IMR-90 (cell line): Measurements from ENCODE around the gene IL1RAP. TPM values are rescaled to one million over a fixed set of nuclear protein-coding genes. Genes with fewer than 3 reads are reported as not detected.

Experiments
- ATAC-seq: fragments of 200-7000 bp; cut with Tn5 transposase; 2 replicates; pipeline ENCODE4 v1.9.1; 2020; ENCODE audit warnings: low read depth, mild to moderate bottlenecking, moderate library complexity
- BruUV-seq: library from RNA; stranded (reverse); fragments of 400-500 nt; replicated peaks from 2 replicates; lab custom pipeline; 2021; lab: Mats Ljungman, UMichigan
- CTCF ChIA-PET: fragments of 300-600 bp; formaldehyde crosslinking; extraction: SDS; loops from one replicate; lab custom pipeline; 2021; ENCODE audit warnings: antibody characterized with exemption; lab: Yijun Ruan, JAX
- POLR2A ChIA-PET: fragments of 300-600 bp; sonication (Branson Sonifier 250); formaldehyde crosslinking; loops from one replicate; lab custom pipeline; 2022; ENCODE audit warnings: antibody characterized with exemption; ENCODE audit not compliant: unreplicated experiment; lab: Charles Lee
- DNase-seq: peaks from one replicate; pipeline ENCODE4 v3.0.0; 2013
- H2AFZ ChIP-seq: replicated peaks from 2 replicates; pipeline ENCODE3; 2013; ENCODE audit warnings: low read length, mild to moderate bottlenecking; ENCODE audit not compliant: poor library complexity
- H2AK5ac ChIP-seq: 2 replicates; pipeline ENCODE4 v1.6.1; 2013; ENCODE audit warnings: low read depth, low read length, inconsistent platforms
- H2AK9ac ChIP-seq: replicated peaks from 2 replicates; pipeline ENCODE3; 2013; ENCODE audit warnings: mild to moderate bottlenecking, low read depth, low read length, moderate library complexity; ENCODE audit not compliant: poor library complexity
- H2BK120ac ChIP-seq: 2 replicates; pipeline ENCODE4 v1.6.1; 2013; ENCODE audit warnings: low read depth, low read length, inconsistent platforms
- H2BK15ac ChIP-seq: 3 replicates; pipeline ENCODE4 v1.6.1; 2013; ENCODE audit warnings: low read depth, low read length, inconsistent platforms
- H2BK20ac ChIP-seq: 2 replicates; pipeline ENCODE4 v1.6.1; 2013; ENCODE audit warnings: low read depth, mild to moderate bottlenecking, inconsistent platforms, low read length, moderate library complexity
- H2BK5ac ChIP-seq: 2 replicates; pipeline ENCODE4 v1.6.1; 2013; ENCODE audit warnings: mild to moderate bottlenecking, low read depth, low read length, inconsistent platforms; ENCODE audit not compliant: poor library complexity, severe bottlenecking
- H3K14ac ChIP-seq: replicated peaks from 2 replicates; pipeline ENCODE4 v1.6.1; 2013; ENCODE audit warnings: low read depth, low read length, inconsistent platforms
- H3K18ac ChIP-seq: 2 replicates; pipeline ENCODE4 v1.6.1; 2013; ENCODE audit warnings: low read depth, low read length, control low read depth
- H3K23ac ChIP-seq: 2 replicates; pipeline ENCODE4 v1.6.1; 2013; ENCODE audit warnings: low read depth, low read length, inconsistent platforms
- H3K27ac ChIP-seq: 2 replicates; pipeline ENCODE4 v1.5.1; 2013; ENCODE audit warnings: mild to moderate bottlenecking, control low read depth, low read length; ENCODE audit not compliant: insufficient read depth
- H3K27me3 ChIP-seq: 2 replicates; pipeline ENCODE4 v1.6.1; 2013; ENCODE audit warnings: low read length; ENCODE audit not compliant: control insufficient read depth, insufficient read depth
- H3K36me3 ChIP-seq: 2 replicates; pipeline ENCODE4 v1.6.1; 2013; ENCODE audit warnings: low read length, mixed read lengths; ENCODE audit not compliant: control insufficient read depth, insufficient read depth
- H3K4ac ChIP-seq: 2 replicates; pipeline ENCODE4 v1.6.1; 2013; ENCODE audit warnings: low read depth, low read length, inconsistent platforms
- H3K4me1 ChIP-seq: 2 replicates; pipeline ENCODE4 v1.6.1; 2013; ENCODE audit warnings: low read length, mixed read lengths; ENCODE audit not compliant: control insufficient read depth, insufficient read depth
- H3K4me2 ChIP-seq: 2 replicates; pipeline ENCODE4 v1.6.1; 2013; ENCODE audit warnings: low read depth, mild to moderate bottlenecking, control low read depth, low read length, moderate library complexity
- H3K4me3 ChIP-seq: 2 replicates; pipeline ENCODE4 v1.5.1; 2013; ENCODE audit warnings: low read depth, mild to moderate bottlenecking, control low read depth, low read length, moderate library complexity; ENCODE audit not compliant: insufficient read depth
- H3K56ac ChIP-seq: 2 replicates; pipeline ENCODE4 v1.6.1; 2013; ENCODE audit warnings: low read length, inconsistent platforms; ENCODE audit not compliant: insufficient read depth; ENCODE audit errors: extremely low read depth
- H3K79me1 ChIP-seq, 2 experiments: 2 replicates each; pipeline ENCODE4 v1.6.1; 2013; ENCODE audit warnings: low read length in 2 of 2, inconsistent platforms in 1 of 2, low read depth in 1 of 2
- H3K9ac ChIP-seq: 2 replicates; pipeline ENCODE4 v1.6.1; 2013; ENCODE audit warnings: low read depth, low read length, control low read depth
- H3K9me1 ChIP-seq: 2 replicates; pipeline ENCODE4 v1.6.1; 2013; ENCODE audit warnings: low read length, inconsistent platforms; ENCODE audit not compliant: insufficient read depth
- H3K9me3 ChIP-seq: 2 replicates; pipeline ENCODE4 v1.6.1; 2013; ENCODE audit warnings: low read length; ENCODE audit not compliant: control insufficient read depth, insufficient read depth
- H4K20me1 ChIP-seq: 2 replicates; pipeline ENCODE4 v1.6.1; 2013; ENCODE audit warnings: low read length, inconsistent platforms; ENCODE audit not compliant: insufficient read depth
- H4K5ac ChIP-seq: 2 replicates; pipeline ENCODE4 v1.6.1; 2013; ENCODE audit warnings: mild to moderate bottlenecking, low read depth, low read length, control low read depth
- H4K8ac ChIP-seq, 2 experiments: 2 replicates each; pipeline ENCODE4 v1.6.1; 2013; ENCODE audit warnings: low read depth in 2 of 2, low read length in 2 of 2, control low read depth in 1 of 2, inconsistent platforms in 1 of 2
- H4K91ac ChIP-seq: 2 replicates; pipeline ENCODE4 v1.6.1; 2013; ENCODE audit warnings: low read depth, low read length, inconsistent platforms; ENCODE audit not compliant: insufficient read depth
- BHLHE40 ChIP-seq: fragments of 150-350 bp; IDR thresholded peaks from 2 replicates; pipeline ENCODE4 v1.6.1; 2016; ENCODE audit warnings: mild to moderate bottlenecking, low read depth, low read length
- CEBPB ChIP-seq: IDR thresholded peaks from 2 replicates; pipeline ENCODE4 v1.6.1; 2012; ENCODE audit warnings: low read depth, low read length, improper control_type of control experiment
- CHD1 ChIP-seq: IDR thresholded peaks from 2 replicates; pipeline ENCODE4 v1.6.1; 2012; ENCODE audit warnings: low read depth, low read length, improper control_type of control experiment
- FOS ChIP-seq: fragments of 150-350 bp; IDR thresholded peaks from 2 replicates; pipeline ENCODE4 v1.6.1; 2016; ENCODE audit warnings: low read depth, low read length
- MAFK ChIP-seq: IDR thresholded peaks from 2 replicates; pipeline ENCODE4 v1.6.1; 2012; ENCODE audit warnings: low read depth, low read length, improper control_type of control experiment
- MAZ ChIP-seq: IDR thresholded peaks from 2 replicates; pipeline ENCODE4 v1.6.1; 2012; ENCODE audit warnings: low read depth, mild to moderate bottlenecking, low read length, improper control_type of control experiment, moderate library complexity, borderline replicate concordance
- MXI1 ChIP-seq: IDR thresholded peaks from 2 replicates; pipeline ENCODE4 v1.6.1; 2012; ENCODE audit warnings: low read depth, mild to moderate bottlenecking, low read length, moderate library complexity, borderline replicate concordance
- NFE2L2 ChIP-seq: fragments of 150-350 bp; IDR thresholded peaks from 2 replicates; pipeline ENCODE4 v1.6.1; 2016; ENCODE audit warnings: low read depth, mild to moderate bottlenecking, low read length
- POLR2A ChIP-seq: IDR thresholded peaks from 2 replicates; pipeline ENCODE4 v1.6.1; 2012; ENCODE audit warnings: mild to moderate bottlenecking, low read depth, low read length
- RAD21 ChIP-seq: IDR thresholded peaks from 2 replicates; pipeline ENCODE4 v1.6.1; 2012; ENCODE audit warnings: low read length, improper control_type of control experiment
- RCOR1 ChIP-seq: IDR thresholded peaks from 2 replicates; pipeline ENCODE4 v1.6.1; 2012; ENCODE audit warnings: mild to moderate bottlenecking, low read length, improper control_type of control experiment; ENCODE audit not compliant: insufficient replicate concordance
- RFX5 ChIP-seq: IDR thresholded peaks from 2 replicates; pipeline ENCODE4 v1.8.0; 2012; ENCODE audit warnings: low read depth, mild to moderate bottlenecking, low read length, moderate library complexity
- SMC3 ChIP-seq: fragments of 150-350 bp; IDR thresholded peaks from 2 replicates; pipeline ENCODE4 v1.6.1; 2016; ENCODE audit warnings: low read depth, mild to moderate bottlenecking, antibody characterized with exemption, low read length, moderate library complexity
- WGBS, 2 experiments: methylation state at CpG; one replicate each; pipeline versions ENCODE4 v1.1.5 to v1.1.7; 2013; ENCODE audit warnings: missing lambda C conversion rate in 2 of 2; ENCODE audit not compliant: insufficient read length in 1 of 2; ENCODE audit errors: extremely low coverage in 2 of 2; 5-methylcytosine and 5-hydroxymethylcytosine counted together
- dilution Hi-C: fragments of 300-500 bp; cut with HindIII; formaldehyde crosslinking; loops from one replicate; pipeline ENCODE4 v1.14.3; 2018; ENCODE audit warnings: low sequenced_read_pairs; ENCODE audit not compliant: unreplicated experiment
- in situ Hi-C: fragments of 300-500 bp; cut with MboI; formaldehyde crosslinking; loops from 3 replicates; pipeline ENCODE4 v1.14.3; 2019; ENCODE audit warnings: low sequenced_read_pairs, inconsistent platforms, mixed read lengths
- intact Hi-C: fragments of 100-400 bp; cut with micrococcal nuclease; formaldehyde crosslinking; loops from 2 replicates; pipeline ENCODE4 v1.10.0; 2022
- polyA plus RNA-seq, 3 experiments: library from polyadenylated mRNA; depleted of rRNA; stranded (reverse); fragments of >200 nt; gene quantifications; 2 replicates each; pipeline ENCODE4 v1.2.3, GENCODE V29; 2012; ENCODE audit warnings: low replicate concordance in 1 of 3
- total RNA-seq: library from RNA; depleted of rRNA; stranded (reverse); fragments of >200 nt; gene quantifications from 2 replicates; pipeline ENCODE4 v1.2.3, GENCODE V29; 2012
- TF ChIP-seq, protein P1 (sequence below): fragments of 150-350 bp; IDR thresholded peaks from 2 replicates; pipeline ENCODE4 v1.6.1; 2017; ENCODE audit warnings: mild to moderate bottlenecking, antibody characterized with exemption, low read length, low read depth
- TF ChIP-seq, protein P2 (sequence below): conservative IDR thresholded peaks from 2 replicates; pipeline ENCODE4 v1.5.1; 2012; ENCODE audit warnings: mild to moderate bottlenecking, low read depth, low read length, improper control_type of control experiment
- TF ChIP-seq, protein P3 (sequence below): fragments of 150-350 bp; IDR thresholded peaks from 2 replicates; pipeline ENCODE4 v1.6.1; 2016; ENCODE audit warnings: low read depth, mild to moderate bottlenecking, low read length, moderate library complexity, borderline replicate concordance

The IL1RAP gene
- total and polyA plus RNA-seq, 2 of the 4 experiments (the other 2 are of a cell fraction) = 8.3 to 11.3 TPM

DNA sequence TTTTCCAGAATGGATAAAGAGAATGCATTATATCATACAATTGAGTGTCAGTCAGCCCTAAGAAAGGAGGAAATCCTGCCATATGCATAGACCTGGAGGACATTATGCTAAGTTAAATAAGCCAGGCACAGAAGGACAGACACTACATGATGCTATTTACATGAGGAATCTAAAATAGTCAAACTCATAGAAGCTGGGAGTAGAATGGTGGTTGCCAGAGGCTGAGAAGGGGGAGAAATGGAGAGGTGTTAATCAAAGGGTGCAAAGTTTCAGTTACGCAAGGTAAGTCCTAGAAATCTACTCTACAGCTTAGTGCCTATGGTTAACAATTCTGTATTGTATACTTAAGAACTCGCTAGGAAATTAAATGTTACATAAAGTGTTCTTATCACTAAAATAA is 66.5 kb downstream of the IL1RAP start:
- no peak overlapping the region for H4K91ac ChIP-seq
- TF ChIP-seq MAZ (no peak), MAFK (no peak), POLR2A (no peak), NFE2L2 (no peak), SMC3 (no peak), BHLHE40 (no peak), CHD1 (no peak), RCOR1 (no peak), RAD21 (no peak), FOS (no peak), CEBPB (no peak), RFX5 (no peak), MXI1 (no peak)
- TF ChIP-seq, protein P1, sequence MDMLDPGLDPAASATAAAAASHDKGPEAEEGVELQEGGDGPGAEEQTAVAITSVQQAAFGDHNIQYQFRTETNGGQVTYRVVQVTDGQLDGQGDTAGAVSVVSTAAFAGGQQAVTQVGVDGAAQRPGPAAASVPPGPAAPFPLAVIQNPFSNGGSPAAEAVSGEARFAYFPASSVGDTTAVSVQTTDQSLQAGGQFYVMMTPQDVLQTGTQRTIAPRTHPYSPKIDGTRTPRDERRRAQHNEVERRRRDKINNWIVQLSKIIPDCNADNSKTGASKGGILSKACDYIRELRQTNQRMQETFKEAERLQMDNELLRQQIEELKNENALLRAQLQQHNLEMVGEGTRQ = no peak
- TF ChIP-seq, protein P2, sequence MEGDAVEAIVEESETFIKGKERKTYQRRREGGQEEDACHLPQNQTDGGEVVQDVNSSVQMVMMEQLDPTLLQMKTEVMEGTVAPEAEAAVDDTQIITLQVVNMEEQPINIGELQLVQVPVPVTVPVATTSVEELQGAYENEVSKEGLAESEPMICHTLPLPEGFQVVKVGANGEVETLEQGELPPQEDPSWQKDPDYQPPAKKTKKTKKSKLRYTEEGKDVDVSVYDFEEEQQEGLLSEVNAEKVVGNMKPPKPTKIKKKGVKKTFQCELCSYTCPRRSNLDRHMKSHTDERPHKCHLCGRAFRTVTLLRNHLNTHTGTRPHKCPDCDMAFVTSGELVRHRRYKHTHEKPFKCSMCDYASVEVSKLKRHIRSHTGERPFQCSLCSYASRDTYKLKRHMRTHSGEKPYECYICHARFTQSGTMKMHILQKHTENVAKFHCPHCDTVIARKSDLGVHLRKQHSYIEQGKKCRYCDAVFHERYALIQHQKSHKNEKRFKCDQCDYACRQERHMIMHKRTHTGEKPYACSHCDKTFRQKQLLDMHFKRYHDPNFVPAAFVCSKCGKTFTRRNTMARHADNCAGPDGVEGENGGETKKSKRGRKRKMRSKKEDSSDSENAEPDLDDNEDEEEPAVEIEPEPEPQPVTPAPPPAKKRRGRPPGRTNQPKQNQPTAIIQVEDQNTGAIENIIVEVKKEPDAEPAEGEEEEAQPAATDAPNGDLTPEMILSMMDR = no peak
- TF ChIP-seq, protein P3, sequence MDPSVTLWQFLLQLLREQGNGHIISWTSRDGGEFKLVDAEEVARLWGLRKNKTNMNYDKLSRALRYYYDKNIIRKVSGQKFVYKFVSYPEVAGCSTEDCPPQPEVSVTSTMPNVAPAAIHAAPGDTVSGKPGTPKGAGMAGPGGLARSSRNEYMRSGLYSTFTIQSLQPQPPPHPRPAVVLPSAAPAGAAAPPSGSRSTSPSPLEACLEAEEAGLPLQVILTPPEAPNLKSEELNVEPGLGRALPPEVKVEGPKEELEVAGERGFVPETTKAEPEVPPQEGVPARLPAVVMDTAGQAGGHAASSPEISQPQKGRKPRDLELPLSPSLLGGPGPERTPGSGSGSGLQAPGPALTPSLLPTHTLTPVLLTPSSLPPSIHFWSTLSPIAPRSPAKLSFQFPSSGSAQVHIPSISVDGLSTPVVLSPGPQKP = no peak
- H2AFZ ChIP-seq = no peak overlapping the region
- no peak overlapping the region for H2BK120ac ChIP-seq
- peak overlapping the region; percentile 27; the same call in 1 of the 2 replicates for H3K18ac ChIP-seq
- DNase-seq (no peak), ATAC-seq (no peak)
- no peak overlapping the region; the same call in 1 of the 2 replicates for H4K5ac ChIP-seq
- H3K27ac ChIP-seq = no peak overlapping the region
- peaks cover 4 to 5% of the 10 kb centered on the region in 2 experiments; a peak in 2 of 4 replicates for H3K79me1 ChIP-seq
- H3K27me3 ChIP-seq = no peaks in the 10 kb centered on the region
- BruUV-seq = no TSS peak
- dilution Hi-C loops = no loop called here
- H4K20me1 ChIP-seq = no peaks in the 10 kb centered on the region
- no peak overlapping the region for H3K23ac ChIP-seq
- no CpG with 5 or more reads among the region's 2 CpGs for WGBS, 2 experiments
- H4K8ac ChIP-seq = no peak overlapping the region
- POLR2A ChIA-PET = no interaction called here
- no peak overlapping the region for H2AK5ac ChIP-seq
- H3K9ac ChIP-seq = no peak overlapping the region
- H3K56ac ChIP-seq = no peak overlapping the region
- no peak overlapping the region for H2BK15ac ChIP-seq
- intact Hi-C loops = no loop called here
- H3K14ac ChIP-seq = no peak overlapping the region
- H2BK5ac ChIP-seq = peak overlapping the region; percentile 18
- H3K4ac ChIP-seq = no peak overlapping the region
- CTCF ChIA-PET = no interaction called here
- H3K4me3 ChIP-seq = no peak overlapping the region
- H3K4me2 ChIP-seq = no peak overlapping the region
- no peaks in the 10 kb centered on the region for H3K36me3 ChIP-seq
- in situ Hi-C loops = no loop called here
- H3K9me3 ChIP-seq = no peaks in the 10 kb centered on the region
- no peak overlapping the region for H2BK20ac ChIP-seq
- no peak overlapping the region for H2AK9ac ChIP-seq
- H3K9me1 ChIP-seq = peaks cover 4% of the 10 kb centered on the region
- H3K4me1 ChIP-seq = peaks cover 12% of the 10 kb centered on the region
